Measurements from ENCODE around the gene LYPD3. TPM values are rescaled to one million over a fixed set of nuclear protein-coding genes. Genes with fewer than 3 reads are reported as not detected.
A peak's percentile ranks its signal among the peaks of the same experiment; 100 is the strongest.

The LYPD3 gene
- total RNA-seq, 2 donors from 2014 or later: 5.1 to 7.4 TPM

- Mint-ChIP-seq H3K4me3 (no peak overlapping the region), H3K27ac (peak overlapping the region; percentile 62), H3K4me1 (peaks cover 8% of the 10 kb centered on the region), H3K27me3 (no peaks in the 10 kb centered on the region), H3K36me3 (ENCODE audit: low read depth) (peaks cover 5% of the 10 kb centered on the region)
- DNase-seq (no peak), ATAC-seq (no peak)
- H3K9me3 ChIP-seq (ENCODE audit: control insufficient read depth, low read length, poor library complexity, severe bottlenecking): no peaks in the 10 kb centered on the region
Observed at GRCh38 chr19:43479961-43480561, 14.7 kb upstream of the LYPD3 start.

- no peak overlapping the region for H3K27ac Mint-ChIP-seq
- no peaks in the 10 kb centered on the region for H3K27me3 Mint-ChIP-seq
- peaks cover 11% of the 10 kb centered on the region for H3K4me1 Mint-ChIP-seq
- peaks cover 5% of the 10 kb centered on the region for H3K36me3 Mint-ChIP-seq (ENCODE audit: low read depth)
- H3K9me3 ChIP-seq (ENCODE audit: control insufficient read depth, low read length, poor library complexity, severe bottlenecking): no peaks in the 10 kb centered on the region
- ATAC-seq: no peak
- DNase-seq: no peak
- no peak overlapping the region for H3K4me3 Mint-ChIP-seq
Observed at GRCh38 chr19:43479226-43479625, 13.8 kb upstream of the LYPD3 start.

GRCh38 chr19:43478323-43478722 is 12.9 kb upstream of the LYPD3 start:
- no peaks in the 10 kb centered on the region for H3K27me3 Mint-ChIP-seq

GRCh38 chr19:43476606-43477005 is 11.2 kb upstream of the LYPD3 start:
- no peaks in the 10 kb centered on the region for H3K9me3 ChIP-seq (ENCODE audit: control insufficient read depth, low read length, poor library complexity, severe bottlenecking)
- Mint-ChIP-seq H3K27me3 (no peaks in the 10 kb centered on the region), H3K36me3 (ENCODE audit: low read depth) (peaks cover 5% of the 10 kb centered on the region), H3K4me1 (peaks cover 11% of the 10 kb centered on the region), H3K4me3 (no peak overlapping the region), H3K27ac (no peak overlapping the region)
- no peak for DNase-seq
- no peak for ATAC-seq

More at GRCh38 chr19:43478323-43478722, 12.9 kb upstream of the LYPD3 start:
- peak overlapping the region; percentile 89 for H3K27ac Mint-ChIP-seq
- no peaks in the 10 kb centered on the region for H3K9me3 ChIP-seq (ENCODE audit: control insufficient read depth, low read length, poor library complexity, severe bottlenecking)
- H3K4me3 Mint-ChIP-seq: no peak overlapping the region
- peaks cover 11% of the 10 kb centered on the region for H3K4me1 Mint-ChIP-seq
- ATAC-seq (no peak), DNase-seq (no peak)
- H3K36me3 Mint-ChIP-seq (ENCODE audit: low read depth): peaks cover 5% of the 10 kb centered on the region

- peaks cover 12% of the 10 kb centered on the region for H3K4me1 Mint-ChIP-seq
- peaks cover 5% of the 10 kb centered on the region for H3K36me3 Mint-ChIP-seq (ENCODE audit: low read depth)
- no peaks in the 10 kb centered on the region for H3K27me3 Mint-ChIP-seq
- ATAC-seq (peak; percentile 95), DNase-seq (peak; percentile 93 to 96 (median 96))
- no peaks in the 10 kb centered on the region for H3K9me3 ChIP-seq (ENCODE audit: control insufficient read depth, low read length, poor library complexity, severe bottlenecking)
- H3K4me3 Mint-ChIP-seq: peak overlapping the region; percentile 57
- H3K27ac Mint-ChIP-seq: peak overlapping the region; percentile 91
Observed at GRCh38 chr19:43474986-43475705, 9.7 kb upstream of the LYPD3 start.

GRCh38 chr19:43474487-43474886 is 9.1 kb upstream of the LYPD3 start:
- Mint-ChIP-seq H3K36me3 (ENCODE audit: low read depth) (peaks cover 5% of the 10 kb centered on the region), H3K27ac (peak overlapping the region; percentile 91), H3K4me1 (peaks cover 14% of the 10 kb centered on the region), H3K27me3 (no peaks in the 10 kb centered on the region), H3K4me3 (peak overlapping the region; percentile 57)
- no peak for DNase-seq
- no peak for ATAC-seq
- no peaks in the 10 kb centered on the region for H3K9me3 ChIP-seq (ENCODE audit: control insufficient read depth, low read length, poor library complexity, severe bottlenecking)

- ATAC-seq: no peak
- no peak overlapping the region for H3K4me3 Mint-ChIP-seq
- H3K36me3 Mint-ChIP-seq (ENCODE audit: low read depth): no peaks in the 10 kb centered on the region
- H3K27ac Mint-ChIP-seq: peak overlapping the region; percentile 93
- H3K27me3 Mint-ChIP-seq: no peaks in the 10 kb centered on the region
- no peak for DNase-seq
- H3K4me1 Mint-ChIP-seq: peaks cover 29% of the 10 kb centered on the region
- H3K9me3 ChIP-seq (ENCODE audit: control insufficient read depth, low read length, poor library complexity, severe bottlenecking): no peaks in the 10 kb centered on the region
Observed at GRCh38 chr19:43471091-43471490, 5.7 kb upstream of the LYPD3 start.

GRCh38 chr19:43470288-43470687 is 4.9 kb upstream of the LYPD3 start:
- no peaks in the 10 kb centered on the region for H3K36me3 Mint-ChIP-seq (ENCODE audit: low read depth)
- H3K27ac Mint-ChIP-seq: peak overlapping the region; percentile 93
- peak in 1 of 3 donors; percentile 22 for DNase-seq
- H3K9me3 ChIP-seq (ENCODE audit: control insufficient read depth, low read length, poor library complexity, severe bottlenecking): no peaks in the 10 kb centered on the region
- H3K4me1 Mint-ChIP-seq: peaks cover 29% of the 10 kb centered on the region
- peak; percentile 35 for ATAC-seq
- H3K4me3 Mint-ChIP-seq: no peak overlapping the region
- no peaks in the 10 kb centered on the region for H3K27me3 Mint-ChIP-seq

GRCh38 chr19:43469160-43469480 is 3.7 kb upstream of the LYPD3 start:
- Mint-ChIP-seq H3K4me1 (peaks cover 30% of the 10 kb centered on the region), H3K27ac (peak overlapping the region; percentile 93), H3K4me3 (peak overlapping the region; percentile 25), H3K36me3 (ENCODE audit: low read depth) (no peaks in the 10 kb centered on the region), H3K27me3 (no peaks in the 10 kb centered on the region)
- DNase-seq (no peak), ATAC-seq (peak; percentile 83)
- no peaks in the 10 kb centered on the region for H3K9me3 ChIP-seq (ENCODE audit: control insufficient read depth, low read length, poor library complexity, severe bottlenecking)

GRCh38 chr19:43468354-43469159 is 3.1 kb upstream of the LYPD3 start:
- no peaks in the 10 kb centered on the region for H3K36me3 Mint-ChIP-seq (ENCODE audit: low read depth)
- peak overlapping the region; percentile 93 for H3K27ac Mint-ChIP-seq
- peaks cover 33% of the 10 kb centered on the region for H3K4me1 Mint-ChIP-seq
- H3K9me3 ChIP-seq (ENCODE audit: control insufficient read depth, low read length, poor library complexity, severe bottlenecking): no peaks in the 10 kb centered on the region
- DNase-seq (no peak), ATAC-seq (no peak)
- no peaks in the 10 kb centered on the region for H3K27me3 Mint-ChIP-seq
- H3K4me3 Mint-ChIP-seq: peak overlapping the region; percentile 53

GRCh38 chr19:43467730-43468129 is 2.3 kb upstream of the LYPD3 start:
- H3K27ac Mint-ChIP-seq: peak overlapping the region; percentile 93

GRCh38 chr19:43467276-43467675 is 1.9 kb upstream of the LYPD3 start:
- no peak for DNase-seq
- no peaks in the 10 kb centered on the region for H3K9me3 ChIP-seq (ENCODE audit: control insufficient read depth, low read length, poor library complexity, severe bottlenecking)
- Mint-ChIP-seq H3K4me1 (peaks cover 36% of the 10 kb centered on the region), H3K27ac (peak overlapping the region; percentile 93), H3K4me3 (no peak overlapping the region), H3K27me3 (no peaks in the 10 kb centered on the region), H3K36me3 (ENCODE audit: low read depth) (no peaks in the 10 kb centered on the region)
- no peak for ATAC-seq

More at GRCh38 chr19:43467730-43468129, 2.3 kb upstream of the LYPD3 start:
- no peak for ATAC-seq
- H3K36me3 Mint-ChIP-seq (ENCODE audit: low read depth): no peaks in the 10 kb centered on the region
- no peaks in the 10 kb centered on the region for H3K27me3 Mint-ChIP-seq
- H3K9me3 ChIP-seq (ENCODE audit: control insufficient read depth, low read length, poor library complexity, severe bottlenecking): no peaks in the 10 kb centered on the region
- no peak for DNase-seq
- peak overlapping the region; percentile 53 for H3K4me3 Mint-ChIP-seq
- H3K4me1 Mint-ChIP-seq: peaks cover 36% of the 10 kb centered on the region

- Mint-ChIP-seq H3K36me3 (ENCODE audit: low read depth) (no peaks in the 10 kb centered on the region), H3K27ac (peak overlapping the region; percentile 93), H3K4me1 (peaks cover 39% of the 10 kb centered on the region), H3K27me3 (no peaks in the 10 kb centered on the region), H3K4me3 (no peak overlapping the region)
- ATAC-seq (no peak), DNase-seq (no peak)
- no peaks in the 10 kb centered on the region for H3K9me3 ChIP-seq (ENCODE audit: control insufficient read depth, low read length, poor library complexity, severe bottlenecking)
Observed at GRCh38 chr19:43466793-43467192, 1.4 kb upstream of the LYPD3 start.
